Measurements from ENCODE around the gene ELOA2.
"Not testable (repeated sequence)": the region's sequence is repeated elsewhere in the genome, so short reads cannot be mapped to it uniquely, and the experiment has no call there.

Gene ELOA2

DNA sequence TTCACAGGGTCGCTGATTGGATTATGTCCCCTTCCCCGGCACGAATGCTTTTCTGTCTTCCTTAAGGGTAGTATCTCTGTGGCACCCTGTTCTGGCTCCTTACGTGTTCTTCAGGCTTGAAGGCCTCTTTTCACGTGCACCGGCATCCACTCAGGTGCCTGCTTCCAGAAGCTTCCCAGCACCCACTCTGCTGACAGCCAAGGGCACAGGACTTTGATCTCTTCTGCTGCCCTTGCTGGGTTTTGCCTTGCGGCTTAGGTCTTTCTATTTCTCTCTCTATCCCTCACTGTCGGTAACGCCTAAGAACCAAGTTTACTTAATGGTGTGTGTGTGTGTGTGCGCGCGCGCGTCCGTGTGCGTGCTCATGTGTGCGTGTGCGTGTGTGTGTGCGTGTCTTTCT, 14.7 kb downstream of the ELOA2 start:
- H3F3A ChIP-seq (ENCODE audit: insufficient read depth); H3K36me3 ChIP-seq (ENCODE audit: low read length); H4K20me1 ChIP-seq (ENCODE audit: low read depth, low read length); H3K4me3 ChIP-seq (ENCODE audit: insufficient read depth, low read length, poor library complexity, severe bottlenecking); H3K9ac ChIP-seq (ENCODE audit: low read length); H3K27me3 ChIP-seq (ENCODE audit: low read length); H2AFZ ChIP-seq (ENCODE audit: low read depth, low read length, severe bottlenecking); H3K4me2 ChIP-seq (ENCODE audit: low read depth, low read length, poor library complexity, severe bottlenecking); H3K9me2 ChIP-seq (replicated peaks; ENCODE audit: insufficient read depth, low read length); H3K79me2 ChIP-seq (ENCODE audit: insufficient read depth, low read length); H3K9me3 ChIP-seq (ENCODE audit: insufficient read depth, low read length); H3K27ac ChIP-seq (ENCODE audit: low read depth, low read length): not testable (repeated sequence)

GRCh38 chr18:47019870-47020269, 15.6 kb downstream of the ELOA2 start:
- H4K20me1 ChIP-seq (ENCODE audit: low read depth, low read length); H3K9me2 ChIP-seq (replicated peaks; ENCODE audit: insufficient read depth, low read length); H3K9ac ChIP-seq (ENCODE audit: low read length): not testable (repeated sequence)

More at GRCh38 chr18:47019870-47020269, 15.6 kb downstream of the ELOA2 start:
- not testable (repeated sequence) for H3K27ac ChIP-seq (ENCODE audit: low read depth, low read length); H2AFZ ChIP-seq (ENCODE audit: low read depth, low read length, severe bottlenecking); H3K79me2 ChIP-seq (ENCODE audit: insufficient read depth, low read length); H3K9me3 ChIP-seq (ENCODE audit: insufficient read depth, low read length); H3K27me3 ChIP-seq (ENCODE audit: low read length); H3K4me3 ChIP-seq (ENCODE audit: insufficient read depth, low read length, poor library complexity, severe bottlenecking); H3K36me3 ChIP-seq (ENCODE audit: low read length); H3K4me2 ChIP-seq (ENCODE audit: low read depth, low read length, poor library complexity, severe bottlenecking); H3F3A ChIP-seq (ENCODE audit: insufficient read depth)

All from SU-DHL-6 (cell line).